Activated CD8-positive, alpha-beta memory T cell treated with anti-CD3 and anti-CD28 coated beads for 4 hours (primary cell): ENCODE measurements around the gene DCAF12.
"Not testable (repeated sequence)": the region's sequence is repeated elsewhere in the genome, so short reads cannot be mapped to it uniquely, and the experiment has no call there.

Experiments used
- DNase-seq, 2 donors: peaks; one replicate each; pipeline ENCODE4 v3.0.0-alpha.2; 2020; ENCODE audit warnings: low read depth in 2 of 2

Gene DCAF12

GRCh38 chr9:34126207-34127034 lies at the start of gene DCAF12:
DCAF12 (minus strand) TSS chr9:34126698; CDS start chr9:34126431, 267 bp downstream.
- peak; percentile 77 to 83 for DNase-seq

GRCh38 chr9:34176089-34176488 lies 49.6 kb upstream of the DCAF12 start:
- no peak for DNase-seq

GRCh38 chr9:34171753-34172535 lies 45.4 kb upstream of the DCAF12 start:
- no peak for DNase-seq

GRCh38 chr9:34170237-34170991 lies 43.9 kb upstream of the DCAF12 start:
- DNase-seq: no peak

- no peak for DNase-seq
These were observed 42.6 kb upstream of the DCAF12 start for GRCh38 chr9:34169125-34169524.

- DNase-seq: no peak
These were observed 36.9 kb upstream of the DCAF12 start for GRCh38 chr9:34163434-34163833.

GRCh38 chr9:34158362-34158869 lies 31.9 kb upstream of the DCAF12 start:
- DNase-seq: no peak

GRCh38 chr9:34157898-34158297 lies 31.4 kb upstream of the DCAF12 start:
- DNase-seq: no peak

GRCh38 chr9:34157318-34157717 lies 30.8 kb upstream of the DCAF12 start:
- no peak for DNase-seq

GRCh38 chr9:34154057-34154456 lies 27.6 kb upstream of the DCAF12 start:
- no peak for DNase-seq

GRCh38 chr9:34151398-34151797 lies 24.9 kb upstream of the DCAF12 start:
- DNase-seq: no peak

- no peak for DNase-seq
These were observed 18.7 kb upstream of the DCAF12 start for GRCh38 chr9:34145165-34145564.

GRCh38 chr9:34143116-34143515 lies 16.6 kb upstream of the DCAF12 start:
- DNase-seq: no peak

- DNase-seq: no peak
These were observed 14.4 kb upstream of the DCAF12 start for GRCh38 chr9:34140853-34141252.

GRCh38 chr9:34139477-34140146 lies 13.1 kb upstream of the DCAF12 start:
- no peak for DNase-seq

GRCh38 chr9:34138644-34139043 lies 12.1 kb upstream of the DCAF12 start:
- DNase-seq: not testable (repeated sequence)

- DNase-seq: no peak
These were observed 8.0 kb upstream of the DCAF12 start for GRCh38 chr9:34134521-34134920.

- DNase-seq: no peak
These were observed 7.0 kb upstream of the DCAF12 start for GRCh38 chr9:34133436-34133949.

GRCh38 chr9:34131571-34131970 lies 5.1 kb upstream of the DCAF12 start:
- no peak for DNase-seq

GRCh38 chr9:34127035-34127948 lies 794 bp upstream of the DCAF12 start:
- no peak for DNase-seq
